Measurements from ENCODE around the gene LCE6A. TPM values are rescaled to one million over a fixed set of nuclear protein-coding genes. Genes with fewer than 3 reads are reported as not detected.
A peak's percentile ranks its signal among the peaks of the same experiment; 100 is the strongest.

The LCE6A gene
- total RNA-seq, 6 experiments from 2014 or later = not detected

DNA sequence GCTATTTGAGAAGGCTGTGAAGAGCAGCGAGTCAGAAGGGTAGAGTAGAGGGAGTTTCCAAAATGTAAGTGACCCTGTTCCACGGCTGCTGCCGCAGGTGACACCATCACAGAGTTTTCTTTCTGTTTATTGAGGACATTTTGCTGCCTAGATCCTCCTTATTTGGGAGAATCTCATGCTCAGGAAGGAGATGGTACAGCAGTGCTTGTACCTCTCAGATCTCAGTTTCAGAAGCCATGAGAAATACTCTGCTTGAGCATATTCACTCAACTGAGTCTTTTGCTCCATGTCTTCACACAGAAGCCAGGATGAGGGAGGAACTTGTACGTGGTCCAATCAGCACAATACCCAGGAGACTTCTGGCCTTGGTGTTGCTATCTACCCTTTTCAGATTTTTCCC, 18.7 kb downstream of the LCE6A start:
- H3K27me3 Mint-ChIP-seq (ENCODE audit: insufficient read depth) = peaks cover 7% of the 10 kb centered on the region; the same call in 1 of the 2 replicates
- no peak for DNase-seq
- no peaks in the 10 kb centered on the region for H3K4me1 Mint-ChIP-seq (ENCODE audit: low read depth)
- no peaks in the 10 kb centered on the region; the same call in 1 of the 2 replicates for H3K9me3 Mint-ChIP-seq
- TF ChIP-seq, protein P1, sequence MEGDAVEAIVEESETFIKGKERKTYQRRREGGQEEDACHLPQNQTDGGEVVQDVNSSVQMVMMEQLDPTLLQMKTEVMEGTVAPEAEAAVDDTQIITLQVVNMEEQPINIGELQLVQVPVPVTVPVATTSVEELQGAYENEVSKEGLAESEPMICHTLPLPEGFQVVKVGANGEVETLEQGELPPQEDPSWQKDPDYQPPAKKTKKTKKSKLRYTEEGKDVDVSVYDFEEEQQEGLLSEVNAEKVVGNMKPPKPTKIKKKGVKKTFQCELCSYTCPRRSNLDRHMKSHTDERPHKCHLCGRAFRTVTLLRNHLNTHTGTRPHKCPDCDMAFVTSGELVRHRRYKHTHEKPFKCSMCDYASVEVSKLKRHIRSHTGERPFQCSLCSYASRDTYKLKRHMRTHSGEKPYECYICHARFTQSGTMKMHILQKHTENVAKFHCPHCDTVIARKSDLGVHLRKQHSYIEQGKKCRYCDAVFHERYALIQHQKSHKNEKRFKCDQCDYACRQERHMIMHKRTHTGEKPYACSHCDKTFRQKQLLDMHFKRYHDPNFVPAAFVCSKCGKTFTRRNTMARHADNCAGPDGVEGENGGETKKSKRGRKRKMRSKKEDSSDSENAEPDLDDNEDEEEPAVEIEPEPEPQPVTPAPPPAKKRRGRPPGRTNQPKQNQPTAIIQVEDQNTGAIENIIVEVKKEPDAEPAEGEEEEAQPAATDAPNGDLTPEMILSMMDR (IDR thresholded peaks at IDR 0.05) = no peak
- no peak overlapping the region for H3K27ac Mint-ChIP-seq
- H3K4me3 Mint-ChIP-seq = no peak overlapping the region
- H3K36me3 Mint-ChIP-seq (ENCODE audit: low read depth) = no peaks in the 10 kb centered on the region

DNA sequence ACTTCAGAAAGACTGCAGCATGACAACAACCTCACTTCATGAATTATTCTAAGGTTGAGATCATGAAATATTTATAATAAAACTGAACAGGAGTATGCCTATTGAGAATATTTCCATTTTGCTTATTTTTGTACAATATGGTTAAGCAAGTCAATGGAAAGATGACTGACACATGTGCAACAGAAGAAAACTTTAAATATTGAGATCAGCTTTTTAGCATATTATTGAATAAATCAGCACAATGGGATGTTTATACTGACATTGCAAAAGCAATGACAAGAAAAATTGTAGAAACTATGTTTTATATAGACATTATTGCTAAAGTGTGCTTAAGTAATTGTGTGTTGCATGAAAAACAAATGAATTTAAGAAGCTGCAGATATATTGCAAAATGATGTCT, 21.8 kb downstream of the LCE6A start:
- H3K4me1 Mint-ChIP-seq (ENCODE audit: low read depth) = no peaks in the 10 kb centered on the region
- peaks cover 7% of the 10 kb centered on the region; the same call in 1 of the 2 replicates for H3K27me3 Mint-ChIP-seq (ENCODE audit: insufficient read depth)
- TF ChIP-seq, protein P1 (IDR thresholded peaks at IDR 0.05) = no peak
- no peaks in the 10 kb centered on the region; the same call in 1 of the 2 replicates for H3K9me3 Mint-ChIP-seq
- no peak for DNase-seq
- H3K27ac Mint-ChIP-seq = no peak overlapping the region
- no peaks in the 10 kb centered on the region for H3K36me3 Mint-ChIP-seq (ENCODE audit: low read depth)
- H3K4me3 Mint-ChIP-seq = no peak overlapping the region

DNA sequence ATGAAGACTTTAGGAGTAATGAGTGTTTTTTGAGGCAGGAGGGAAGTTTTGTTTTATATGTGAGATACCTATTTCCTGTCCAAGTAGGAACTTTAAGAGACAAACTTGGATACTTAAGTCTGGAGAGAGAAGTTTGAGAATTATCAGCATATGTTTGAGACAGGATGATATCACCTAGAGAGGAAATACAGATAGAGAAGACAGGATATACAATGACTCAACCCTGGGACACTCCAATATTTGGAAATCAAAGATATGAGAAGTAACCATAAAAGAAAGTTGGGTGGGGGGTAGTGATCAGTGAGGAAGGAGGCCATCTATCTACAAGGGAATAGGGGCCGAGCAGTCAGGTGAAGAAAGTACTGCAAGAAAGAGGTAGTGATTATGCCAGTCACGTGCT, 23.7 kb downstream of the LCE6A start:
- no peak overlapping the region for H3K4me3 Mint-ChIP-seq
- TF ChIP-seq, protein P1 (IDR thresholded peaks at IDR 0.05) = no peak
- H3K27ac Mint-ChIP-seq = no peak overlapping the region
- no peaks in the 10 kb centered on the region; the same call in 1 of the 2 replicates for H3K4me1 Mint-ChIP-seq (ENCODE audit: low read depth)
- no peaks in the 10 kb centered on the region for H3K9me3 Mint-ChIP-seq
- DNase-seq = no peak
- no peaks in the 10 kb centered on the region for H3K36me3 Mint-ChIP-seq (ENCODE audit: low read depth)
- no peaks in the 10 kb centered on the region for H3K27me3 Mint-ChIP-seq (ENCODE audit: insufficient read depth)

DNA sequence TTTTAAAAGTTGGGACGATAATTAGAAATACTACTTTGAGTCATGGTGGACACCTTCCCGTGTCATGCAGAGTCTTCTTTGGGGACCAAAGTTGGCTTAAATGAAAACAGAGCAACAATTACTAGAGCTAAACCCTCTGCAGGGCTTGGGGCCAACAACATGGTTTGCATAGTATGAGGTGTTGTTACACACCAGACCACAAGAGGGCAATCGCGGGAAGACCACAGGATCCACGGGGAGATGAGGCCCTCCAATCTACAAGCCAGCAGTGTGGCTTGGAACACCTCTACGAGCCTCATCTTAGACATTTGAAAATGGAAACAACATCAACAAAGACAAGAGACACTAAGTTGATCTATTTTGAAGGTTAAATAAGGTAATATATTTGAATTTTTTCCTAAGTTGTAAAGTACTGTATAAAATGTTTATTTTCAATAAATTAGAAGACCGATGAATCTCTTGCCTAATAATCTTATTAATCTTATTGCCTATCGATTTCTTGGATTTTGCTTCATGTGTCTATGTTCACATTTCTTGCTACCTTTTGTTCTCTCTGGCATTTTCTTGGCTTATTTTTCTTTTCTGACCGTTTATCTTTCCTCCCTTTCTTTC, 27.3 kb downstream of the LCE6A start:
- TF ChIP-seq, protein P1 (IDR thresholded peaks at IDR 0.05) = peak; percentile 89
- peaks cover 7% of the 10 kb centered on the region; the same call in 1 of the 2 replicates for H3K4me1 Mint-ChIP-seq (ENCODE audit: low read depth)
- peak; percentile 51 for DNase-seq
- no peaks in the 10 kb centered on the region for H3K9me3 Mint-ChIP-seq
- H3K36me3 Mint-ChIP-seq (ENCODE audit: low read depth) = no peaks in the 10 kb centered on the region
- H3K4me3 Mint-ChIP-seq = no peak overlapping the region
- H3K27me3 Mint-ChIP-seq (ENCODE audit: insufficient read depth) = no peaks in the 10 kb centered on the region; the same call in 1 of the 2 replicates
- H3K27ac Mint-ChIP-seq = no peak overlapping the region

DNA sequence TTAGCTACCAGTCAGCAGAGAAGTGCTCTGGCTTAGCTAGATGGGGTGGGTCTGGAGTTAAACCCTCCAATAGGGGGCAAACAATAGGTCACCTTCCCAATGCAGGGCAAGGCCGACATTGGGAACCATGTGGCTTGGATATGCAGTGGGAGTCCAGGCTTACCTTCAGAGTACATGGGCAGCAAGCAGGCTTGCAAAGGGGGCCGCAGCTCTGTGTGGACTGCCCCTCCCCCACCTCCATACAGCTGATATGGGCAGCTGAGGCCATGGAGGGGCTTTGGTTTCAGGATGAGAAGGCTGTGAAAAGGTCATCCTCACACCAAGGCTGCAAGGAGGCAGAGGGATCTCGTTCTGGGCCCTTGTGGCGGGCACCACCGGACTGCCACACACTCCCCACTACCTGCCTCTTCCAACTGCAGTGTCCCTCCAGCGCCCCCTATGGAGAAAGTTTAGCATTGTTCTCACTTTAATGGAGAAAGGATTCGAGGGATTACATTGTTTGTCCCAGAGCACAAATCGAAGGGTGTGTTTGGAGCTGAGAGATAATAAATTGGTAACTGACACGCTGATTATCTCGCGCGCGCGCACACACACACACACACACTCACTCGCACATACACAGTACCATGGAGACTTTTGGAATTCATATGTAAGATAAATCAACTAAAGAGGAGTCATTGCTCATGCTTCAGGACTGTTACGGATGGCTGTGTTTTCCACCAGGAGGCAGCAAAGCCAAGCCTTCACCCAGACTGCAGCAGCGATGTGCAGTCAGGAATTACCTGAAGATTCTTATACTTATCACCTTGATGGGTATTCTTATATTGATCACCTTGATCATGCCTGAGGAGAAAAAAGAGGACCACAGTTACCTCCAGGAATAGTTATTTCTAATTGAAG, 28.4 kb downstream of the LCE6A start:
- H3K27me3 Mint-ChIP-seq (ENCODE audit: insufficient read depth) = no peaks in the 10 kb centered on the region; the same call in 1 of the 2 replicates
- H3K4me1 Mint-ChIP-seq (ENCODE audit: low read depth) = peaks cover 7% of the 10 kb centered on the region; the same call in 1 of the 2 replicates
- no peak overlapping the region for H3K27ac Mint-ChIP-seq
- H3K36me3 Mint-ChIP-seq (ENCODE audit: low read depth) = no peaks in the 10 kb centered on the region
- TF ChIP-seq, protein P1 (IDR thresholded peaks at IDR 0.05) = peak; percentile 79
- H3K4me3 Mint-ChIP-seq = peak overlapping the region; percentile 31; the same call in 1 of the 2 replicates
- no peaks in the 10 kb centered on the region for H3K9me3 Mint-ChIP-seq
- DNase-seq = peak; percentile 42

Measured in HFFc6 (cell line).